ACHN (cell line): ENCODE results near the gene MAPKAPK2.

Experiments
- DNase-seq: peaks from one replicate; pipeline ENCODE4 v3.0.0-alpha.2; 2015
- in situ Hi-C: cut with HindIII; loops from 2 replicates; pipeline ENCODE4 v1.10.0; 2017; ENCODE audit warnings: low sequenced_read_pairs, low pct_ligation_motif_present, low pct_unique_long_range_greater_than_20kb

Gene MAPKAPK2

GRCh38 chr1:206713910-206714312, 29.2 kb downstream of the MAPKAPK2 start:
- in situ Hi-C loops, result no loop called here
- no peak for DNase-seq

GRCh38 chr1:206714331-206715058, 29.8 kb downstream of the MAPKAPK2 start:
- no peak for DNase-seq

GRCh38 chr1:206715120-206715519, 30.4 kb downstream of the MAPKAPK2 start:
- in situ Hi-C loops, result no loop called here
- DNase-seq, result no peak

More at GRCh38 chr1:206714331-206715058, 29.8 kb downstream of the MAPKAPK2 start:
- in situ Hi-C loops, result no loop called here

DNA sequence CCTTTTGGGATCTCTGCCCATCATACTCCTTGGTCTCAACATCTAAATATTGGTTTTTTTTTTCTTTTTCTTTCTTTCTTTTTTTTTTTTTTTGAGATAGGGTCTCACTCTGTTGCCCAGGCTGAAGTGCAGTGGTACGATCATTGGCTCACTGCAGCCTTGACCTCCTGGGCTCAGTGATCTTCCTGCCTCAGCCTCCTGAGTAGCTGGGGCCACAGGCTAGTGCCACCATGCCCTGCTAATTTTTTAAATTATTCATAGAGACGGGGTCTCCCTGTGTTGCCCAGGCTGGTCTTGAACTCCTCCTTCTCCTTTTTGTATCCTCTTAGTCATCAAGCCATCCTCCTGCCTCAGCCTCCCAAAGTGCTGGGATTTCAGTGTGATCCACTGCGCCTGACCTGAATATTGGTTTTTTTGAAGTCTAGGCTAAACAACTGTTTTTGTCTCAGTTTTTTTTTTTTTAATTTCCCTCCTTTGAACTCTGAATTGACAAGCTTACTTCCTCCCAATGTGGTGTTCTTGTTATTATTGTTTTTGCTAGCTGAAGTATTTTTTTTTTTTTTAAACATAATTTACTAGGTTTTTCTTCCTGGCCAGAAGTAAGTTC, 30.9 kb downstream of the MAPKAPK2 start:
- in situ Hi-C loops, result no loop called here
- DNase-seq, result no peak

DNA sequence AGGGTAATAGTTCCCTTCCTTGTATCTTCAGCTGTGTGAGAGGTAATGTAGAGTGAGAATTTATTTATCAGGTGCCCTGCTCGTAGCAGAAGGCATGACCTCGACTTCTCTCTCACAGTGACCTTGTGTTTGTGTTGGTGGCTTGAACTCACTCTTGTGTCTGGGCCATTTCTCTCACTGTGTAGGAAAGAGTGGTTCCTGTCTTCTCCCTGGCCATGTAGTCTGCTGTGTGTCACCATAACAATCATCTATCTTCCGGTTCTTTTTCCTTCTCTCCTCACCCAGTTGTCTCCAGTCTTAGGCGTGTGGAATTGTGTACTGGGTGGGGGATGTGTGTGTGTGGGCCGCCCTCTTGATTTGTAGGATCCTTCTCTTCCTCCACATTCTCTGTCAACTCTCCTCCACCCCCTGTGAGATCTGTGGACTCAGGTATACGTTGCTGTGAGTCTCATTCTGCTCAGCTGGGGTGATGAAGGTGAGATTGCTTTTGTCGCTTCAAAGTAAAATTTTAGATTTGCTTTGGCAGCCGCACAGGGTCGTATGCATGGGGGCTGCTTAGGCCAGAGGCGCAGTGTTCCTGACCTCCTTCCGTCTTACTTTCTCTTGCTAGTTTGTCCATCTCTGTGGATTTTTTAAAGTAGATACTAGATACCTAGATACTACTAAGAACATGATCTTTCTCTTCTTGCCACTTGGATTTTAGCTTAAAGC, 31.6 kb downstream of the MAPKAPK2 start:
- in situ Hi-C loops, result no loop called here
- DNase-seq, result no peak

DNA sequence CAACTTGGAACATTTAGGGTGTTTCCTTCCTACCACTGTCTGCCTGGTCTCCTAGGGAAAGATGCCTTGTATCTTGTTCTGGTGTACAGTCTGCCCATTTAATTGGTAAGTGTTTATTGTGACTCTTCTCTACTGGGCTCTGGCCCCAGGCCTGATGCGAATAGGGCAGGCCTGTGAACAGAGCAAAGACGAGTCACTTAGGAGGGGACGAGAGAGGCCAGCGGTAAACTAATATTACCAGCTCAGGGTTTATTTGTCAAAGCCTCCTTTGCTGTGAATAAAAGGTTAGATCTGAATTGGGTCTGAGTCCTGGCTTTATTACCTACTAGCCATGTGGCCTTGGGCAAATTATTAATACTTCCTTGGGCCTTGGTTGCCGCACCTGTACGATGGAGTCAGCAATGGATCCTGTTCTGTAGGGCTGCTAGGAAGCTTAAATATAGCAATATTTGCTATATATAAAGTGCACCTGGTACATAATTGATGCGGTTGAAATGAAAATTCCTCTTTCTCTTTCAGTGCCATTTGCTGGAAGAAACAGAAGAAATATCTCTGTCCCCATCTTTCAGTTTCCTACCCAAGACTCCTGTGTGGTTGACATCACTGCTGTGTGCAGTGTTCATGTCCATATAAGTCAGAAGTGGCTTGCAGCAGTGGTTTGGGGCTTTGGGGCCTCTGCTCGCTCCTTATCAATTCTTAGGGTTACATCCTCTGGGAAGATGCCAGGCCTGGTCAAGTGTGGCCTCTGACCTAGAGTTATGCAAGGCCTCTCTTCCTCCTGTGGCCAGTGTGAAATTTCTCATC, 32.4 kb downstream of the MAPKAPK2 start:
- peak; percentile 31 for DNase-seq
- in situ Hi-C loops, result no loop called here

DNA sequence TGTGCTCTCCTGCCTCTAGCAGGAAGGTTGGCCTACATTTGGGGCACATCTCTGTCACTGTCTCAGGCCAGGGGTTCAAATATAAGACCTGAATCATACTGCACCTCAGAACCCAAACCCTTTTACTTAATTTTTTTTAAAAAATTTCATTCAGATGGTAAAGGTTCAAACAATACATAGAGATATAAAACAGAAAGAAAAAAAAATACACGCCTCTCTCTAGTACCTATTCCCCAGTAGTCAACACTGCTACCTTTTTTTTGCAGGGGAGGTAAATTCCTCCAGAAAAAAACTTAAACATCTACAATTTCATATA, 32.9 kb downstream of the MAPKAPK2 start:
- DNase-seq, result no peak
- in situ Hi-C loops, result no loop called here

- no peak for DNase-seq
- in situ Hi-C loops, result no loop called here
Observed at GRCh38 chr1:206719169-206719839, 34.6 kb downstream of the MAPKAPK2 start.

DNA sequence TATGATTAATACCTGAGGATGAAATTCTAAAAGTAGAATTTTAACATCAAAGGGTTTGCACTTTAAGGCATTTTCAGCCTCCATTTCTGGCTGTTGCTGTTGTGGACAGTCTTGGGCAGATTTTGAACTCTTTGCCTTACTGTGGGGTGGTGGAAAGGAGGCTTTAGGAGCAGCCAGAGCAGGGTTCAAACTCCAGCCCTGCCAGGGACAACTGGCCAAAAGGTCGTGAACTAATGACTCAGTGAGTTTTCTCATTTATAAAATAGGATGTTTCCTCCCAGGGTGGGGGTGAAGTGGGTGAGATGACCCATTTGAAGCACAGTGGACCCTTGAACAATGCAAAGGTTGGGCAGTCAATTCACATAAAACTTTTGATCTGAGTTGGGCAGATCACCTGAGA, 36.7 kb downstream of the MAPKAPK2 start:
- in situ Hi-C loops, result no loop called here
- no peak for DNase-seq

- DNase-seq, result peak; percentile 55
- in situ Hi-C loops, result no loop called here
Observed at GRCh38 chr1:206722751-206723461, 38.2 kb downstream of the MAPKAPK2 start.

DNA sequence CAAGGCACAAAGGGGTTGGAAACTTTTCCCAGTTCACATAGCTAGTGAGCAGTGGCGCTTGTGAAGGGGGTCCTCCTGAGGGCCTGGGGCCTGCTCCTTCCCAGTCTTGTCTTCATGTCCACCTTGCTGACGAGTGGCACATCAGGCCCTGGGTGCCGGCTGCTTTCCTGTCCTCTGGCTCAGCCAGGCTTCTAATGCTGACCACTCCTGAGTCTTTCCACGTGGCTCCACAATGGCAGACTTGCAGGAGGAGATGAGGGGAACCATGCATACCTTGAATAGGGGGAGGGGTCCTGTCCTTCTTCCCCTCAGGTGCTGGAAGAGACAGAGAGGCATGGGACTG, 38.7 kb downstream of the MAPKAPK2 start:
- in situ Hi-C loops, result no loop called here
- no peak for DNase-seq

DNA sequence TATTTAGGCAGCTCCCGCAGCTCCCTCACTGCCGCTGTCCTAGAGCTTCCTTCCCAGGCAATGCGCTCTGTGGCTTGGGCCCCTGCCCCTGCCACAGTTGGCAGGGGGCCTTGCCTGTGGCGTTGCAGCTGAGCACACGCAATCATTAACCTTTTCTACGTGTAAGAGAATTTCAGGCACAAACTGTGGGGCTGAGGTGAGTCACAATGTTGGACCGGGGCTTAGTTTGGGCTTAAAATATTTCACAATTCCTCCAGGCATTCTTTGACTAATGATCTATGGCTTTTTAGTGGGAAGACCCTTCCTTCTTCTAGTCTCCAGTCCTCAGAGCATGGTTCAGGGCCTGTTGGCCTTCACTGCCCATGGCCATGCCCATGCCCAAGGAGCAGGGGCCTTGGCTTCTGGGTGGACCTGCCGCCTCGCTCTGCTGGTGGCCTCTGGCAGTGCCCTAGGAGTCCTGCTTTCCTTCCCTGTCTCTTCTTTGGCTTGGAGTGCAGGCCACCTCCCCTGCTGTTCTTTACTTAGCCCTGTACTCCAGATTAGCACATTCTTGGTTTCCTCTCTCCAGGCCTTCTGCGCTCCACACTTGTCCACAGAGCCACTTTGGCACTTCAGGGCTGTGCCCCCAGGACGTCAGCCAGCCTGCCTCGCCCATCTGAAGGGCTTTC, 39.2 kb downstream of the MAPKAPK2 start:
- peak; percentile 98 for DNase-seq

DNA sequence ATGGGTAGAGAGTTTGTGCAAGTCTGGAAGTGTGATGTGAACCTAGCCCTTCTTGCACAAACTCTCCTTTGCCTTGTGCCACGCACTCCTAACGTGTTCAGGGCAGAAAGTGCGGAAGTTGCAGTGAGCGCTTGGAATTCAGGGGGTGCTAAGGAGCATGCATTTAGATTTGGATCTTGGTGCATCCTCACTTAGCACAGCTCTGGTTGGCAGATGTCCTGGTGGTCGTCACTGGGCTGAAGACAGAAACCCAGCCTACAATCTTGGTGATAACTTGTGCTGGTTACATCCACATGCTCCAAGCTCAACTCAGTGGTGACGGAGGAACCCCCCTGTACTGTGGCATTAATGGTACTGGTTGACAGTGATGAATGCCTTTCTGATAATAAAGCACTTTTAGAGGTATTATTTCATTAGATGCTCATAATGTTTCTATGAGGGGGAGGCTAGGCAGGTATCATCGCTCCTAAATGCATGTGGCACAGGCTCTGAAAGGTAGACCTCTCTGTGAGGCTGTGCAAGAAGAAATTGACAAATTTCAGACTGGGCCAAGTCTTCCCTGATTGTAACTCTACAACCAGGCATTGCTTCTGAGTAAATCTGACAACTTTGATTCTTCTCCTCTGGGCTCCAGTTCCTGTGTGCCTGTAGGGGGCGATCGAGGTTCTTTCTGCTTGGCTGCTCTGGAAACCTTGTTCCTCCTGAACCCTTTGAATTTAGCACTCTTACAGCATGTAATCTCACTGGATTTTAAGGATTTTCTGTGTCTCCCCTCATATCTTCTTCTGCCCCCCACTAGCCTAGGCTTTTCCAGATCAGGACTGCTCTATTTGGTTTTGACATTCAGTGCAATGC, 40.6 kb downstream of the MAPKAPK2 start:
- in situ Hi-C loops, result no loop called here
- peak; percentile 74 for DNase-seq

More for the DNA sequence above, 39.2 kb downstream of the MAPKAPK2 start:
- in situ Hi-C loops, result no loop called here

- in situ Hi-C loops, result no loop called here
- DNase-seq, result no peak
Observed at GRCh38 chr1:206727981-206728696, 43.4 kb downstream of the MAPKAPK2 start.

DNA sequence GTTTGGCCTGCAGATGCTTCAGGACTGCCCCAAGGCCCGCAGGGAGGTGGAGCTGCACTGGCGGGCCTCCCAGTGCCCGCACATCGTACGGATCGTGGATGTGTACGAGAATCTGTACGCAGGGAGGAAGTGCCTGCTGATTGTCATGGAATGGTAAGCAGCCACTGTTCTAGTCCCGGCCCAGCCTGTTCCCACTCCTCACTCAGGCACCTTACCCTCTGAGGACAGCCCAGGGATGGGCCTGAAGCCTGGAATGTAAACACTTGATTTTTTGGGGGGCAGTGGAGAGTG, 43.9 kb downstream of the MAPKAPK2 start:
- no peak for DNase-seq
- in situ Hi-C loops, result no loop called here

GRCh38 chr1:206729050-206729449, 44.3 kb downstream of the MAPKAPK2 start:
- no peak for DNase-seq
- in situ Hi-C loops, result no loop called here
